ENCODE data around the gene PYGB. TPM values are rescaled to one million over a fixed set of nuclear protein-coding genes. Genes with fewer than 3 reads are reported as not detected.
A peak's percentile ranks its signal among the peaks of the same experiment; 100 is the strongest.
"Not testable (repeated sequence)": the region's sequence is repeated elsewhere in the genome, so short reads cannot be mapped to it uniquely, and the experiment has no call there.

PYGB gene
- total RNA-seq, 1 experiment from 2014 or later = 188 TPM

DNA sequence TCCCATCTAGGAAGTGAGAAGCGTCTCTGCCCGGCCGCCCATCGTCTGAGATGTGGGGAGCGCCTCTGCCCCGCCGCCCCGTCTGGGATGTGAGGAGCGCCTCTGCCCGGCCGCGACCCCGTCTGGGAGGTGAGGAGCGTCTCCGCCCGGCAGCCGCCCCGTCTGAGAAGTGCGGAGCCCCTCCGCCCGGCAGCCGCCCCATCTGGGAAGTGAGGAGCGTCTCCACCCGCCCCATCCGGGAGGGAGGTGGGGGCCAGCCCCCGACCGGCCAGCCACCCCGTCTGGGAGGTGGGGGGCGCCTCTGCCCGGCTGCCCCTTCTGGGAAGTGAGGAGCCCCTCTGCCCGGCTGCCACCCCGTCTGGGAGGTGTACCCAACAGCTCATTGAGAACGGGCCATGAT lies 64.8 kb downstream of the PYGB start:
- H3K27ac ChIP-seq (ENCODE audit: low read length); H3K4me3 ChIP-seq (ENCODE audit: low read length); H3K9me2 ChIP-seq (replicated peaks; ENCODE audit: insufficient read depth, low read length); H3K79me2 ChIP-seq (ENCODE audit: low read length); DNase-seq; H3K4me2 ChIP-seq (ENCODE audit: low read depth, low read length, poor library complexity, severe bottlenecking); H3K36me3 ChIP-seq (ENCODE audit: insufficient read depth, low read length); H4K20me1 ChIP-seq (ENCODE audit: insufficient read depth, low read depth, low read length); H3K9ac ChIP-seq (ENCODE audit: low read length); H3K9me3 ChIP-seq (ENCODE audit: low read length); H3K27me3 ChIP-seq (ENCODE audit: low read length); H2AFZ ChIP-seq (ENCODE audit: low read length): not testable (repeated sequence)
- peaks cover 22% of the 10 kb centered on the region for H3K4me1 ChIP-seq (ENCODE audit: low read length)

DNA sequence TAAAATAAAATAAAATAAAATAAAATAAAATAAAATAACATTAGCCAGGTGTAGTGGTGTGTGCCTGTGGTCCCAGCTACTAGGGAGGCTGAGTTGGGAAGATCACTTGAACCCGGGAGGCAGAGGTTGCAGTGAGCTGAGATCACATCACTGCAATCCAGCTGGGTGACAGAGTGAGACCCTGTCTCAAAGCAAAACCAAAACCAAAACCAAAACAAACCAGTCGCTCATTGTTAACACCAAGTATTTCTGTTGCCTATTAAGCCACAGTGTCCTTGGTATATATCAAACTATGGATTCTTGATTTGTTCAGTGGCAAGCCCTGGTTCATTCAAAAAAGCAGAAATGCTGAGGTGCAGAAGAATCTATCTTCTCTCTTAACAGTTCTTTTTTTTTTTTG lies 65.7 kb downstream of the PYGB start:
- H3K4me2 ChIP-seq (ENCODE audit: low read depth, low read length, poor library complexity, severe bottlenecking) = no peak overlapping the region
- 0 out of 2 replicates have a peak, but pooled peaks cover 6% of the 10 kb centered on the region for H3K36me3 ChIP-seq (ENCODE audit: insufficient read depth, low read length)
- no peak overlapping the region for H3K27ac ChIP-seq (ENCODE audit: low read length)
- H3K4me3 ChIP-seq (ENCODE audit: low read length) = no peak overlapping the region
- peaks cover 16% of the 10 kb centered on the region for H3K79me2 ChIP-seq (ENCODE audit: low read length)
- no peak for DNase-seq
- H2AFZ ChIP-seq (ENCODE audit: low read length) = no peak overlapping the region
- no peaks in the 10 kb centered on the region for H4K20me1 ChIP-seq (ENCODE audit: insufficient read depth, low read depth, low read length)
- H3K9me3 ChIP-seq (ENCODE audit: low read length) = no peaks in the 10 kb centered on the region
- peaks cover 30% of the 10 kb centered on the region for H3K4me1 ChIP-seq (ENCODE audit: low read length)
- H3K27me3 ChIP-seq (ENCODE audit: low read length) = no peaks in the 10 kb centered on the region
- no peaks in the 10 kb centered on the region for H3K9me2 ChIP-seq (replicated peaks; ENCODE audit: insufficient read depth, low read length)
- no peak overlapping the region for H3K9ac ChIP-seq (ENCODE audit: low read length)

DNA sequence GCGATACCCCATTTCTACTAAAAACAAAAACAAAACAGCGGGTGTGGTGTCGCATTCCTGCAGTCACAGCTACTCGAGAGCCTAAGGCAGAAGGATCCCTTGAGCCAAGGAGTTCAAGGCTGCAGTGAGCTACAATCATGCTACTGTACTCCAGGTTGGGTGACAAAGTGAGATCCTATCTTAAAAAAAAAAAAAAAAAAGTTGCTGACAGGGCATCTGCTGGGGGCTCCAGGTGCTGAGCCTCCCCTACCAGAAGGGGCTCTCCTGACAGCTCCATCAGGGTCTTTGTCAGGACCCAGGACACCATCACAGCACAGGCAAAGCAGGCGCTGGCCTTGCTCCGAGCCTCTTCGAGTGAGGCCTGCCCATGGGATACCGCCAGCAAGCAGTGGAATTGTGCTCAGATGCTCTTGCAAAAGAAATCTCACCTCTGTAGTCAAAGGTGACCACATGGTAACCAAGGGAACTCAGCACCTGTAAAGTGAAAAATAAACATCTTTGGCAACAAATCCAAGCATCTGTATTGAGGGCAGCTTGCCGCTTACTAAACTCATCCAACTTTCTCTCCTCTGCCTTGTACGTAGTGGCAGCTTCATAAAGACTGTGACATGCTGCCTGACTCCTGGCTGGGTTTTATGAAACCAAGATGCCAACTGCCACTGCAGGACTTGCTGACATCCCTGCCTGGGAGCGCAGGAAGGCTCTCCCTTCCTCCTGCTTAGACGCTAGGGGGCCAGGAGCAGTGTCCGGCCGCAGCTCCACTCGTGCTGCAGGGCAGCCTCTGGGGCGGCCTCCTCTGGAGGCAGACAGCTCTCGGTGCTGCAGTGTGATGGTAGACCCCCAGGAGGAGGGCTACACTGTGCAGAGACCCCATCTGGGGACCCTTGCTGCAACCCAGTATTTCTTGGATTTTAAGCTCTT lies 66.9 kb downstream of the PYGB start:
- no peak overlapping the region for H3K4me3 ChIP-seq (ENCODE audit: low read length)
- H2AFZ ChIP-seq (ENCODE audit: low read length) = no peak overlapping the region
- no peaks in the 10 kb centered on the region for H3K9me2 ChIP-seq (replicated peaks; ENCODE audit: insufficient read depth, low read length)
- H3K4me1 ChIP-seq (ENCODE audit: low read length) = peaks cover 42% of the 10 kb centered on the region
- 0 out of 2 replicates have a peak, but pooled peaks cover 6% of the 10 kb centered on the region for H3K36me3 ChIP-seq (ENCODE audit: insufficient read depth, low read length)
- no peak overlapping the region for H3K9ac ChIP-seq (ENCODE audit: low read length)
- DNase-seq = no peak
- no peaks in the 10 kb centered on the region for H3K27me3 ChIP-seq (ENCODE audit: low read length)
- no peak overlapping the region for H3K4me2 ChIP-seq (ENCODE audit: low read depth, low read length, poor library complexity, severe bottlenecking)
- no peaks in the 10 kb centered on the region for H4K20me1 ChIP-seq (ENCODE audit: insufficient read depth, low read depth, low read length)
- H3K79me2 ChIP-seq (ENCODE audit: low read length) = peaks cover 23% of the 10 kb centered on the region
- H3K9me3 ChIP-seq (ENCODE audit: low read length) = no peaks in the 10 kb centered on the region
- H3K27ac ChIP-seq (ENCODE audit: low read length) = no peak overlapping the region

- Histone ChIP-seq H4K20me1 (ENCODE audit: insufficient read depth, low read depth, low read length) (no peaks in the 10 kb centered on the region), H2AFZ (ENCODE audit: low read length) (no peak overlapping the region), H3K9me3 (ENCODE audit: low read length) (no peaks in the 10 kb centered on the region), H3K36me3 (ENCODE audit: insufficient read depth, low read length) (0 out of 2 replicates have a peak, but pooled peaks cover 6% of the 10 kb centered on the region), H3K9me2 (replicated peaks; ENCODE audit: insufficient read depth, low read length) (no peaks in the 10 kb centered on the region), H3K4me2 (ENCODE audit: low read depth, low read length, poor library complexity, severe bottlenecking) (no peak overlapping the region), H3K79me2 (ENCODE audit: low read length) (peaks cover 28% of the 10 kb centered on the region), H3K27me3 (ENCODE audit: low read length) (no peaks in the 10 kb centered on the region), H3K27ac (ENCODE audit: low read length) (no peak overlapping the region), H3K4me3 (ENCODE audit: low read length) (no peak overlapping the region), H3K4me1 (ENCODE audit: low read length) (peaks cover 43% of the 10 kb centered on the region), H3K9ac (ENCODE audit: low read length) (no peak overlapping the region)
- no peak for DNase-seq
Measured at GRCh38 chr20:25315418-25316210, 67.7 kb downstream of the PYGB start.

DNA sequence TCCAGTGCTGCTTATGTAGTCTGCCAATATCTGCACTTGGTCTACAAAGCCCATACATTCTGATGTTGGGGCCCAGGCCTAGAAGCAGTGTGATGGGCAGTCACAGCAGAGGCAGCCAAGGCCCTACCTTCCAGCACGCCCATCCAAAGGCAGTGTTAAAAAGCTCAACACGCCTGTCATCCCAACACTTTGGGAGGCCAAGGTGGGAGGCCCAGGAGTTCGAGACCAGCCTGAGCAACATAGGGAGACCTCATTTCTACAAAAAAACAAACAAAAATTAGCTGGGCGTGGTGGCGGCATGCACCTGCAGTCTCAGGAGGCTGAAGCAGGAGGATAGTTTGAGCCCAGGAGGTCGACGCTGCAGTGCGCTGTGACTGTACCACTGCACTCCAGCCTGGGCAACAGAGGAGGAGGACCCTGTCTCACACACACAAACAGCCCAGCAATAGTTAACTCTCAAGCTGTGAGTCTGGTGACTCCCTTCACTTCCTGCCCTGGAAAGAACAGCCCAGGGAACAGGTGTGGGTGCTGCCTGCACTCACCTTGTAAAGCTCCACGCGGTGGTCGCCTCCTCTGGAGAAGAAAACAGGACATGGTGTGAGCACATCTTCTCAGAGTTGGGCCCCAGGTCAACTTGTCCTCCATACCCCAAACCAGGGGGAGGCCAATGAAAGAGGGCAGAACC lies 68.8 kb downstream of the PYGB start:
- DNase-seq = no peak
- Histone ChIP-seq H3K4me3 (ENCODE audit: low read length) (no peak overlapping the region), H3K79me2 (ENCODE audit: low read length) (peaks cover 37% of the 10 kb centered on the region), H3K4me2 (ENCODE audit: low read depth, low read length, poor library complexity, severe bottlenecking) (no peak overlapping the region), H4K20me1 (ENCODE audit: insufficient read depth, low read depth, low read length) (no peaks in the 10 kb centered on the region), H3K9me2 (replicated peaks; ENCODE audit: insufficient read depth, low read length) (no peaks in the 10 kb centered on the region), H3K27ac (ENCODE audit: low read length) (peak overlapping the region; percentile 19; the same call in 1 of the 2 replicates), H2AFZ (ENCODE audit: low read length) (no peak overlapping the region), H3K9me3 (ENCODE audit: low read length) (no peaks in the 10 kb centered on the region), H3K27me3 (ENCODE audit: low read length) (no peaks in the 10 kb centered on the region), H3K36me3 (ENCODE audit: insufficient read depth, low read length) (0 out of 2 replicates have a peak, but pooled peaks cover 6% of the 10 kb centered on the region), H3K4me1 (ENCODE audit: low read length) (peaks cover 43% of the 10 kb centered on the region), H3K9ac (ENCODE audit: low read length) (no peak overlapping the region)

- Histone ChIP-seq H3K4me3 (ENCODE audit: low read length) (no peak overlapping the region), H3K79me2 (ENCODE audit: low read length) (peaks cover 40% of the 10 kb centered on the region), H3K27ac (ENCODE audit: low read length) (peak overlapping the region; percentile 98), H3K4me1 (ENCODE audit: low read length) (peaks cover 50% of the 10 kb centered on the region), H3K9me2 (replicated peaks; ENCODE audit: insufficient read depth, low read length) (no peaks in the 10 kb centered on the region), H3K4me2 (ENCODE audit: low read depth, low read length, poor library complexity, severe bottlenecking) (peak overlapping the region; percentile 81), H4K20me1 (ENCODE audit: insufficient read depth, low read depth, low read length) (no peaks in the 10 kb centered on the region), H3K27me3 (ENCODE audit: low read length) (no peaks in the 10 kb centered on the region), H2AFZ (ENCODE audit: low read length) (no peak overlapping the region), H3K36me3 (ENCODE audit: insufficient read depth, low read length) (0 out of 2 replicates have a peak, but pooled peaks cover 6% of the 10 kb centered on the region), H3K9ac (ENCODE audit: low read length) (no peak overlapping the region; the same call in 1 of the 2 replicates), H3K9me3 (ENCODE audit: low read length) (no peaks in the 10 kb centered on the region)
- DNase-seq = no peak
Measured at GRCh38 chr20:25317351-25318075, 69.6 kb downstream of the PYGB start.

GRCh38 chr20:25318471-25319240 lies 70.8 kb downstream of the PYGB start:
- peaks cover 13% of the 10 kb centered on the region; the same call in 1 of the 2 replicates for H3K36me3 ChIP-seq (ENCODE audit: insufficient read depth, low read length)
- H3K9me2 ChIP-seq (replicated peaks; ENCODE audit: insufficient read depth, low read length) = no peaks in the 10 kb centered on the region
- no peaks in the 10 kb centered on the region for H3K9me3 ChIP-seq (ENCODE audit: low read length)
- no peaks in the 10 kb centered on the region for H4K20me1 ChIP-seq (ENCODE audit: insufficient read depth, low read depth, low read length)
- peak overlapping the region; percentile 66 for H3K4me3 ChIP-seq (ENCODE audit: low read length)
- peak overlapping the region; percentile 82 for H3K9ac ChIP-seq (ENCODE audit: low read length)
- peaks cover 46% of the 10 kb centered on the region for H3K79me2 ChIP-seq (ENCODE audit: low read length)
- 0 out of 2 replicates have a peak overlapping the region, but pooled peaks have one; percentile 13 for H2AFZ ChIP-seq (ENCODE audit: low read length)
- H3K27ac ChIP-seq (ENCODE audit: low read length) = peak overlapping the region; percentile 98
- peak; percentile 93 for DNase-seq
- peak overlapping the region; percentile 81 for H3K4me2 ChIP-seq (ENCODE audit: low read depth, low read length, poor library complexity, severe bottlenecking)
- H3K4me1 ChIP-seq (ENCODE audit: low read length) = peaks cover 61% of the 10 kb centered on the region
- H3K27me3 ChIP-seq (ENCODE audit: low read length) = no peaks in the 10 kb centered on the region
